Measurements from ENCODE around the gene MRPL52. TPM values are rescaled to one million over a fixed set of nuclear protein-coding genes. Genes with fewer than 3 reads are reported as not detected.
"Not testable (repeated sequence)": the region's sequence is repeated elsewhere in the genome, so short reads cannot be mapped to it uniquely, and the experiment has no call there.

Gene MRPL52
- total RNA-seq, 4 donors from 2014 or later = 15.9 to 55.1 (median 37.7) TPM

- TF ChIP-seq, protein P1, sequence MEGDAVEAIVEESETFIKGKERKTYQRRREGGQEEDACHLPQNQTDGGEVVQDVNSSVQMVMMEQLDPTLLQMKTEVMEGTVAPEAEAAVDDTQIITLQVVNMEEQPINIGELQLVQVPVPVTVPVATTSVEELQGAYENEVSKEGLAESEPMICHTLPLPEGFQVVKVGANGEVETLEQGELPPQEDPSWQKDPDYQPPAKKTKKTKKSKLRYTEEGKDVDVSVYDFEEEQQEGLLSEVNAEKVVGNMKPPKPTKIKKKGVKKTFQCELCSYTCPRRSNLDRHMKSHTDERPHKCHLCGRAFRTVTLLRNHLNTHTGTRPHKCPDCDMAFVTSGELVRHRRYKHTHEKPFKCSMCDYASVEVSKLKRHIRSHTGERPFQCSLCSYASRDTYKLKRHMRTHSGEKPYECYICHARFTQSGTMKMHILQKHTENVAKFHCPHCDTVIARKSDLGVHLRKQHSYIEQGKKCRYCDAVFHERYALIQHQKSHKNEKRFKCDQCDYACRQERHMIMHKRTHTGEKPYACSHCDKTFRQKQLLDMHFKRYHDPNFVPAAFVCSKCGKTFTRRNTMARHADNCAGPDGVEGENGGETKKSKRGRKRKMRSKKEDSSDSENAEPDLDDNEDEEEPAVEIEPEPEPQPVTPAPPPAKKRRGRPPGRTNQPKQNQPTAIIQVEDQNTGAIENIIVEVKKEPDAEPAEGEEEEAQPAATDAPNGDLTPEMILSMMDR (IDR thresholded peaks at IDR 0.05) = no peak
- DNase-seq (ENCODE audit: low spot score) (no peak), ATAC-seq (ENCODE audit: low FRiP score) (no peak)
These were observed 9.0 kb upstream of the MRPL52 start for GRCh38 chr14:22820731-22821130.

DNA sequence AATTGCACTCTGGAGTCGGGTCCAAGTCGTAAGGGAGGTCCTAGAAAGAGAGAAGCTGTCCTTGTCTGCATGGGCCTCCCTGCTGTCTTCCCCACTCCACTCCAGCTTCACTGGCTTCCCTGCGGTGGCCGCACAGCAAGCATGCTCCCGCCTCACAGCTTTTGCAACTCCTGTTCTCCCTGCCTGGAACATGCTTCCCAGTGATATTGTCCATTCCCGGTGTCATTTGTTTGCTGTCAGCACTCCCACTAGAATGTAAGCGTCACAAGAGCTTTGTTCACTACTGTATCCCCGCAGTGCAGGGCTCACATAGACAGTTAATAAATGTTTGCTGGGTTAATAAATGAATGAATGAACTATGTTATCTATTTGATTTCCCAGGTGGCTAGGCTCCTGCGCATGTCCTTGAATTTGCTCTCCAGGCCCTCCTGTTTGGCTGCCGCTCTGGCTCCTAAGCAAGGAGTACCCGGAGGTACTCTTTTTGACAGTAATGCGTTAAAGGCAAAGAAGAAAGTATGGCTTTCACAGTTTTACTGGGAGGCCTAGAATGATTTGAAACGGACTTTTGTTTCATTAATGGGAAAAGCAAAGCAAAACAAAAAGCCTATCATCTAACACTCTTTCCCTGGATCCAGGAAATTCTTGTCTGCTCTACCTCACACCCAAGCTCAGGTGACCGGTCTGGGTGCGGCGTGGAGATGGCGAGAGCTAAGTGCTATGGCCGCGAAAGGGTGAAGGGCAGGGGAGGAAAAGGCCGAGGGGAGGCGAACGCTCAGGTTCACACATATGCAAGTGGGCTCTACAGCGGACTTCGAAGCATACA lies 8.3 kb upstream of the MRPL52 start:
- TF ChIP-seq, protein P1 (IDR thresholded peaks at IDR 0.05) = no peak
- ATAC-seq (ENCODE audit: low FRiP score) (no peak), DNase-seq (ENCODE audit: low spot score) (no peak)

GRCh38 chr14:22822016-22822570 lies 7.6 kb upstream of the MRPL52 start:
- no peak for ATAC-seq (ENCODE audit: low FRiP score)
- TF ChIP-seq, protein P1 (IDR thresholded peaks at IDR 0.05) = no peak
- DNase-seq (ENCODE audit: low spot score) = no peak

DNA sequence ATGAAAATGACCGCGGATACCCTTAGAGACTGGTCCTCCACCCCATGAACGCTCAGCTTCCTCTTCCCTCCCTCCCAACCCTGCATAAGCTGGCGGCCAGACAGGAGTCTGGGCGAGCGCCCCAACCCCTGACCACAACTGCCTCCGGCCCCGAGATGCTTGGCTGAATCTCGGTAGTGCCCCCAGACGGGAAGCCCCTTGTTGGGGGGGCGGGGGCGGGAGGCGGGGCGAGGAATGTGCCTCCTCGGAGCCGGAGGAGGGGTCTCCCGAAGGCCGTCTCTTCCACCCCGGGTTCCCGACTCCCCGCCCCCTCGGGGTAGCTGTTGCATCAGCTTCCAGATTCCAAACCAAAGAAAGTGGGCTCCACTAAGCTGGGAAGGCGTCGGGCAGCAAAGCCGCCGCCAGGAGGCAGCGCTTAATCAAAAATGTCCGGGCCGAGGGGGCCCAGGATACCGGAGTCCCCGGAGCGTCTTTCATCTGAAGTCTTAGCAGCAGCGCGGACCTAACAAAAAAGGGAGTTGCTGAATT lies 7.1 kb upstream of the MRPL52 start:
- no peak for DNase-seq (ENCODE audit: low spot score)
- ATAC-seq (ENCODE audit: low FRiP score) = peak; percentile 82

GRCh38 chr14:22824711-22825359 lies 4.9 kb upstream of the MRPL52 start:
- DNase-seq (ENCODE audit: low spot score) (no peak), ATAC-seq (ENCODE audit: low FRiP score) (no peak)

More for the DNA sequence above, 7.1 kb upstream of the MRPL52 start:
- TF ChIP-seq, protein P1 (IDR thresholded peaks at IDR 0.05) = peak in 1 of 3 donors; percentile 24

DNA sequence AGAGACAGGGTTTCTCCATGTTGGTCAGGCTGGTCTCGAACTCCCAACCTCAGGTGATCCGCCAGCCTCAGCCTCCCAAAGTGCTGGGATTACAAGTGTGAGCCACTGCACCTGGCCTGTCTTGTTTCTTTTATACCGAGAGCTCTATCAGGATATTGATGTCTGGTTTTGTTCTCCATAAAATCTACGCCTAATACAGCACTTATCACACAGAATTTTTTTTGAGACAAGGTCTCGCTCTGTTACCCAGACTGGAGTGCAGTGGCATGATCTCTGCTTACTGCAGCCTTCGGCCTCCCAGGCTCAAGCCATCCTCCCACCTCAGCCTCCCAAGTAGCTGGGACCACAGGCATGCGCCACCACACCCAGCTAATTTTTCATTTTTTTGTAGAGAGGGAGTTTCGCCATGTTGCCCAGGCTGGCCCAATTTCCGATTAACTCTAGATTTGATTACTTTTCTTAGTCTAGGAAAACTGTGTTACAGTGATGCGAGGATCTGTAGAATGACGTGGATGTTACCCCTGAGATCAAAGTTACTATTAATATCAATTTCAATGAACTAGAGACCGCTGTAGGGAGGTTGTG lies 519 bp upstream of the MRPL52 start:
- ATAC-seq (ENCODE audit: low FRiP score); DNase-seq (ENCODE audit: low spot score): not testable (repeated sequence)

More at GRCh38 chr14:22824711-22825359, 4.9 kb upstream of the MRPL52 start:
- TF ChIP-seq, protein P1 (IDR thresholded peaks at IDR 0.05) = no peak

- ATAC-seq (ENCODE audit: low FRiP score) = no peak
- DNase-seq (ENCODE audit: low spot score) = no peak
- TF ChIP-seq, protein P1 (IDR thresholded peaks at IDR 0.05) = no peak
These were observed 840 bp downstream of the MRPL52 start for GRCh38 chr14:22830443-22831010.
